Middle frontal gyrus (tissue), 1 donor: ENCODE results near the gene PAPPA2.

Source experiments
- DNase-seq: peaks from one replicate; pipeline ENCODE4 v3.0.0-alpha.2; 2015; ENCODE audit warnings: low spot score; ENCODE audit errors: extremely low spot score

Gene PAPPA2

GRCh38 chr1:176802316-176802715 lies 339.3 kb downstream of the PAPPA2 start:
- no peak for DNase-seq

- DNase-seq, result no peak
These were observed 340.1 kb downstream of the PAPPA2 start for GRCh38 chr1:176803042-176803441.

GRCh38 chr1:176803596-176803995 lies 340.6 kb downstream of the PAPPA2 start:
- no peak for DNase-seq

DNA sequence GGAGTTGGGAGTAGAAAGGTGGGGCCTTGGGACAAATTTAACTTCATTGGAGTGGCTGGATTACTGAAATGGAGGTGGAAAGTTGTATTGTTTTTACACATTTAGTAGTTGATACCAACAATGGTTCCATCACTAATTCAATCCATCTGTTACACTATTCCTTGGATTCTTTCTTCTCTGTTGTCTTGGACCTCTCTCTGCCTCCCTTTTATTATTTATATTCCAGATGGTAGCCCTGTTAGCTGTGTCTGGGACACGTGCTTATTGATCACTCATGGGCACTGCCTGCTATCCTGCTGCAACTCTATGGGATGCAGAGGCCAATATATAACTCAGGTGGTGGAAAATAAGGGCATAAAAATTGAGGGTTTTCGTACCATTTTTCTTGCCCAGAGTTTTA lies 346.3 kb downstream of the PAPPA2 start:
- DNase-seq, result no peak

GRCh38 chr1:176811511-176812288 lies 348.7 kb downstream of the PAPPA2 start:
- no peak for DNase-seq

GRCh38 chr1:176815621-176816020 lies 352.6 kb downstream of the PAPPA2 start:
- DNase-seq, result no peak

GRCh38 chr1:176816232-176816631 lies 353.3 kb downstream of the PAPPA2 start:
- no peak for DNase-seq

DNA sequence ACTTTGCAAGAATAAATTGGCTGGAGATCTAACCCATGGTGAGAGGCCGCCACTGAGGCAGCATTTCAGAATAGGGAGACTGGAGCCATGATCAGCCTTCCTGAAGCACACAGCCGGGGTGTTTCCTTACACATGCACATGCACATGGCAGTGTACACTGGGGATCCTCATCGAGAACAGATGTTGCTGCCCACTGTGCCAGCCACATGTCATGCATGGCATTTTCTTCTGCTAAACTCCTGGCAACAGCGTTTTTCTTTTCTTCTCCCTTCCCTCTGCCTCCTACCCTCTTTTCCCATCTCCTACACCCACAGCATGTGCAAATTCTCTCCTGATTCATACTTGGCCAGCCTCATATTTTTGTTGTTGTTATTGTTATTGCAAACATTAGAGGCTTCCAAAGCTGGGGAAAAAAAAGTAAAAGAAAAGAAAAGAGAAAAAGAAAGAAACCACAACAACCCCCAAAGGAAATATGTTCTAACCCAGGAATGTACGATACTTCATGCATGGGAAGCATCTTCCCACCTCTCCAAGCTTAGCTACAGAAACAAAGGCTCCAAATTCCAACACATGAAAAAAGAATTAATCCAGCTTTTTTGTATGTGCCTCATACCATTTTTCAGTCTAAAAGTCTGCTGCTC lies 357.5 kb downstream of the PAPPA2 start:
- no peak for DNase-seq

GRCh38 chr1:176826265-176826664 lies 363.3 kb downstream of the PAPPA2 start:
- DNase-seq, result no peak

DNA sequence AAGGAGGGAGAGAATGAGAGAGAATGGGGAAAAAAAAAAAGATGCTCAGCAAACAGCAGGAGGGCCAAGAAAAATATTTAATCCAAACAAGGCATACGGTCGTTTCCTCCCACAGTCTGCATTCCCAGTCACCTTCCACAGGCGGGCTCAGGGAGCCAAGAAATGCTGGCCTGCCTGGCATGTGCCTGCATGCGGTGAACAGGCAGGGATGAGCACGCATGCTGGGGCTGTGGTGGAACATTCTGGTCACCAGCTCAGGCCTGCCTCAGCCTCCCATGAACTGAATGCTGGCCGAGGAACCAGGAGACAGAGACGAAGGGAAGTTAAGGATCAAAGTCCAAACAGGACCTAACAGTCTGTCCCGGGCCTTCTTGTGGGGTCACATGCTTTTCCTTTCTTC lies 366.3 kb downstream of the PAPPA2 start:
- no peak for DNase-seq

- DNase-seq, result no peak
These were observed 368.2 kb downstream of the PAPPA2 start for GRCh38 chr1:176831150-176831549.

- no peak for DNase-seq
These were observed 374.7 kb downstream of the PAPPA2 start for GRCh38 chr1:176837708-176838107.

DNA sequence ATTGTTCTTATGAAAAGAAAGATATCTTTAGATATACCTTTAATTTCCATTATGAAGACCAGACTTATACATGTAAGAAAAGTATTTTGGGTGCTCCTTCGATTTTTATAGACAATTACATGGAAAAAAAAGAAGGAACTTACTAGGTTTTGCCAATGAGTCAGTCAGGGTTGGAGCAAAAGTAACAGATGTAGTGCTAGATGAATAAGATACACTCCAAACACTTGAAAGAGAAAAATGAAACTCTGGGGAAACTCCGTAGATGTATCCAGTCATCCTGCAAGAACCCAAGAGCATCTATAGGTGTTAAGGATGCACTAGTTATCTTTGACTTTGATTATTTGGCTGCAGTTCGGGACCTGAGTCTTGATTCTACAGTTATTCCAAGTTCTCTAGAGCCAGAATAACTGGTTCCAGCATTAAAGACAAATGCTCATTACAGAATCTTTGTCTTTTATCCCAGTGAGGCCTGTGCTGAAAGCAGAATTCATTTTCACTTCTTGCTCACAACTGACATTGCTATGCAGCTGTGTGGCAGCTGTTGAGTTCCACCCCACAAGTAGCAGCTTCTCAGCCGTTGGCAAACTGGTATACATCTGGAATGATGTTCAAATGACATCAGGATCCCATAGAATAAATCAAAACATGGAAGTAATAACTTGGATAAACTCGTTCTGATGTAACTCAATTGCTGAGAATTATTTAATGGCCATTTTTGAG lies 375.5 kb downstream of the PAPPA2 start:
- DNase-seq, result no peak

DNA sequence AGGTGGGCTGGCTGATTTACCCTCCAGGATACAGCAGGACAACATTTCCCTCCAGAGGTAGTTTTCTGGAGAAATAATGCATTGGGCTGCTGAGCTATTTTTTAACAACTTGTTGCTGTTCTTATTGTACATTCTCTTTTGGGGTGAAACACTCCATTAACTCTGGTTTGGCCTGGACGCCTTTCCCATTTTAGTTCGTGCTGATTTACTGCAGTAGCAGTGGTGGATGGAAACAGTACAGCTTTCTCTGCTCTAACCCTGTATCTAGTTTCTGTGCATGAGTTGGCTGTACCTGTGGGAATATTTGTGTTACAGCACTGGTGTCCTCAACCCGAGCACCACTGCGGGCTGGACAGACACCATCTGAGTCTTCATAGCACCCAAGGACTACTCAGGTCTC lies 376.2 kb downstream of the PAPPA2 start:
- DNase-seq, result no peak

- no peak for DNase-seq
These were observed 378.3 kb downstream of the PAPPA2 start for GRCh38 chr1:176841238-176841637.

- no peak for DNase-seq
These were observed 380.6 kb downstream of the PAPPA2 start for GRCh38 chr1:176843352-176844297.

DNA sequence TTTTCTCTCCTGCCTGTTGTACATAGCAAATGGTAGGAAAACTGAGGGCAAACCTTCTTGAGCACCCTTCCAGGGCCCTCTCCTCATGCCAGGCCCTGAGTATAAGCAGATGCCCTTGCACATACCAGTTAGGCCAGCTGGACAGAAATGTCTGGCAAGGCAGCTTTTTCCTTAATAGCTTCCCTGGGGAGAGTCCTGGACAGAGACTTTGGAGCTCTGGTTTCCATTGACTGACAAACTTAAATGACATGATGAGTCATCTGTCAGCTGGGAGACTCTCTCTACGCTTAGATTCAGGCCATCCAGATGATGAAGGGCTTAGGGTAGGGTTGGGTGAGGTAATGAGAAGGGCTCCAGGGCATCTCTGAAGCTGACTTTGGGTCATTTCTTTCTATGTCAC lies 384.1 kb downstream of the PAPPA2 start:
- DNase-seq, result no peak

DNA sequence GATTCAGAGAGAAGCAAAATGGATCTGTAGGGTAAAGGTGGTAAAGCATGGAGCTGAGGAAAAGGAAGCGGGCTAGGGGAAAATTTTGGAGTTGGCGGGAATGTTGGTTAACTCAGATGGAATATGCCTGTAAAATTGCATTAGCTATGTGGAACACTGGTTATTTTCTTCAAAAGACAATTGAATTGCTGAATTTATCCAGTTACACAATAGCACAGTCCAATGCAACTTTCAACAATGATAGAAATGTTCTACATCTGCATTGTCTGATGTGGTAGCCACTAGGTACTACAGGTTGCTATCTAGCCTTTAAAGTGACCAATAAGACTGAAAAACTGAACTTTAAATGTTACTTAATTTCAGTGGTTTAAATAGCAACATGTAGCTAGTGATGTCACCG lies 386.3 kb downstream of the PAPPA2 start:
- no peak for DNase-seq

DNA sequence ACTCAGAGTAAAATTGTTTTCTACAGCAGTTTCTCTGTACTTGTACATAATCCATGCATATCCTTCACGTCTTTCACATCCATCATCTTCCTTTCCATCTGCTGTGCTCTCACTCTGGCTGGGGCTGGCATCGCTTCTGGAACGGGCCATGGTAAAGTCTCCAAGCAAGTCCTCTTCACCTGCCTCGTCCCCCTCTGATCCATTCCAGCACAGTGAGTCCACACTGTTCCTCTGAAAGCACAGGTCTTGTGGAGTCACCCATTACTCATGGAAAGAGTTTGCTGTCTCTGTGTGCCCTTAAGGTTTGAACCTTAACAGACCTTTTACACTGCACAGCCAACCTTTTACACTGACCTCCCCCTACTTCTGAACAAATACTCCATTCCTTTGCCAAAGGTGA lies 387.9 kb downstream of the PAPPA2 start:
- no peak for DNase-seq

GRCh38 chr1:176852124-176852523 lies 389.1 kb downstream of the PAPPA2 start:
- DNase-seq, result no peak

GRCh38 chr1:176853503-176853902 lies 390.5 kb downstream of the PAPPA2 start:
- DNase-seq, result no peak
